Measurements from ENCODE around the gene NOTCH2.

NOTCH2 gene

DNA sequence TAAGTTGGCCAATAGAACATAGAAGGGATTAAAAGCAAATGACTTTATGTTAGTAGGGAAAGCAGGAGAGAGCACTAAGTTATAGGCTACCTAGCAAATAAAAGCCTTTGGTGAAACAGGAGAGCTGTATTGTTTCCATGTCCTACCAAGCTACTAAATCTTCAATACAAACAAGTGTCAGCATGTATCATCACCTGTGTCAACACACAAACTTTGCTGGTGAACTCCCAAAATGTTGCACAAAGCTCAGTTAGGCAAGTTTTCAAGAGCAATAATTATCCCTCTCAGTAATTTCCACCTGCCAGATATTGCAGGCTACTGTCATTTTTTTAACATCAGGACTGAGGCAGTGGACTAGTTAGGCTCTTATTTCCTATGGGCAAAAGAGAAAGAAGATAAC, 95.4 kb downstream of the NOTCH2 start:
- DNase-seq (ENCODE audit: low spot score), result no peak

DNA sequence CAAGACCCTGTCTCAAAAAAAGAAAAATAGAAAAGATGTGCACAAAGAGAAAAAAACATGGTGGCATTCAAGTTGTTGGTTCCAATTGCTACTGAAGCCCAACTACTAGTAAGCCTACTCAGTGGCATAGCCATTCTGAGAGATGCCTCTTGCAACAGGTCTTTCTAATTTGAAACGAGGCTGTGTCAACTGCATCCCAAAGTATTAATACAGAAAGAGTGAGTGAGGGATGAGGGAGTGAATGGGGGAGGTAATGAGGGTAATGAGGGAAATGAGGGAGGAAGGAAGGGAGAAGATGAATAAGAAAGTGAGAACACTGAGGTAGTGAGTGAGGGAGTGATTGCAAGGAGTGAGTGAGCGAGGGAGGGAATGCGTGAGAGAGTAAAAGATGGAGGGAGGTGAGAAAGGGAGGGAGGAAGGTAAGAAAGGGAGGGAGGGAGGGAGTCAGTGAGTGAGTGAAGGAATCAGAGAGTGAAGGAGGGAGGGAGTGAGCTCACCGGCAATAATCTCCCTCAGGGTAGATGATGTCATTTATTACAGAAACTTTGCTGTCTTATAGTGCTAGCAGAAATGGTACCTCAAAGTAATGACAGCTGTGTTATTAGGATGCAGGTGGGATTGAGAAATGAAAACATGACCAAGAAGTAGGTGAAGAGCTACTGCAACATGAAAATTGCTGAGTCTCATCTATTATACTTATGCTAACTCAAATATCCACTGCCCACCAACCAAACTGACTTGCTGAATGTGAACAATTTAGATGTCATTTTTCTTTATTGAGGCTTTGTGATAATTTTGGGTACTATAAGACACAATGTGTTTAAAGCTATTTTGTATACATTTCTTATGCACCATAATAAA, 97.5 kb downstream of the NOTCH2 start:
- DNase-seq (ENCODE audit: low spot score), result no peak

GRCh38 chr1:119968601-119969000, 100.9 kb downstream of the NOTCH2 start:
- no peak for DNase-seq (ENCODE audit: low spot score)

GRCh38 chr1:119968068-119968492, 101.4 kb downstream of the NOTCH2 start:
- peak; percentile 16 for DNase-seq (ENCODE audit: low spot score)

- no peak for DNase-seq (ENCODE audit: low spot score)
These were observed 102.8 kb downstream of the NOTCH2 start for GRCh38 chr1:119966681-119967080.

DNA sequence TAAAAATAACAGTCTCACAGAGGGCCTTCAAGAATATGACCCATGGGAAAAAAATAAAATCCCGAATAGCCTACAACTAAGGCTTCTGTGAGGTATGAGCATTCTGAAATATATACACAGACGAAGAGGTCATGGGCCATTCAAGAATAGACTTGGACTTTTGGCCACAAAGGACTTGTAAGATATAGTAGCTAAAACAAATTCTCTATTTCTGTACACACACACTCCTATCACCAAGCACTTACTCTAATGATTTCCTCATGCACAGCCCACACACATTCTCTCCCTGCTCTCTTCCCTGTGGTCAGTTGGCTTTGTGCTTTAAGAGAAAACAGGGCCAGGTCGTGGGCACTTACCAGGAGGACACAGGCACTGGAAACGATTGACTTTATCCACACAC, 103.4 kb downstream of the NOTCH2 start:
- no peak for DNase-seq (ENCODE audit: low spot score)

GRCh38 chr1:119964673-119965363, 104.6 kb downstream of the NOTCH2 start:
- DNase-seq (ENCODE audit: low spot score), result no peak

DNA sequence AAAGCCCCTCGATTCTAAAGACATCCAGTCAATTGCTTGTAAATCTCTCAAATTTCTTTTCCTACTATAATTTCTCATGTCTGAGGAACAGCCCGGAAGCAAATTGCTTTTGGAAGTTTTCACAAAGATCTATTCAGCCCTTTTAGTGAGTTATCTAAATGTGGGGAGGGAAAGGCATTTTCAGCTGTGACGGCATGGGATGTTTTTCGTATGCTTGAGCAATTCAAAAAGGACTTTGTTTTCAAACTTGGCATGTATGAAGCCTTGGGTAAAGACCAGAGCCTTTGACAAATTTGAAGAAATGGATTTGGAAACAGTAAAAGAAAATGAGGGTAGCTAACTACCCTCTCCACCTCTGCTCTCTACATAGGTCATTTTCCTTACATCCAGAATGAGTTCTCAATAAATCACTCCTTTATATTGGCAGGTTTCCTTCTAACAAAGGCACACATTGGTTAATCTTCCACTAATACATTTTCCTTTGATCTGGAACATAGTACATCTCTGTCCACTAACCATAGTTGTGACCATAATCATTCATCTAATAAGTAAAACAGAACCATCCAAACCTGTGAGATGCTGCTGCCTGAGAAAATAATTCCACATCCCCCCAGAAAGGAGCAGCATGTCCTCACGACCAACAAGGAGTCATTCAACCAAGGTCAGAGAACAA, 107.0 kb downstream of the NOTCH2 start:
- DNase-seq (ENCODE audit: low spot score), result no peak

- DNase-seq (ENCODE audit: low spot score), result no peak
These were observed 109.0 kb downstream of the NOTCH2 start for GRCh38 chr1:119960501-119960900.

- no peak for DNase-seq (ENCODE audit: low spot score)
These were observed 109.9 kb downstream of the NOTCH2 start for GRCh38 chr1:119959268-119960220.

GRCh38 chr1:119958223-119958622, 111.2 kb downstream of the NOTCH2 start:
- DNase-seq (ENCODE audit: low spot score), result no peak

- no peak for DNase-seq (ENCODE audit: low spot score)
These were observed 113.2 kb downstream of the NOTCH2 start for GRCh38 chr1:119956306-119956705.

DNA sequence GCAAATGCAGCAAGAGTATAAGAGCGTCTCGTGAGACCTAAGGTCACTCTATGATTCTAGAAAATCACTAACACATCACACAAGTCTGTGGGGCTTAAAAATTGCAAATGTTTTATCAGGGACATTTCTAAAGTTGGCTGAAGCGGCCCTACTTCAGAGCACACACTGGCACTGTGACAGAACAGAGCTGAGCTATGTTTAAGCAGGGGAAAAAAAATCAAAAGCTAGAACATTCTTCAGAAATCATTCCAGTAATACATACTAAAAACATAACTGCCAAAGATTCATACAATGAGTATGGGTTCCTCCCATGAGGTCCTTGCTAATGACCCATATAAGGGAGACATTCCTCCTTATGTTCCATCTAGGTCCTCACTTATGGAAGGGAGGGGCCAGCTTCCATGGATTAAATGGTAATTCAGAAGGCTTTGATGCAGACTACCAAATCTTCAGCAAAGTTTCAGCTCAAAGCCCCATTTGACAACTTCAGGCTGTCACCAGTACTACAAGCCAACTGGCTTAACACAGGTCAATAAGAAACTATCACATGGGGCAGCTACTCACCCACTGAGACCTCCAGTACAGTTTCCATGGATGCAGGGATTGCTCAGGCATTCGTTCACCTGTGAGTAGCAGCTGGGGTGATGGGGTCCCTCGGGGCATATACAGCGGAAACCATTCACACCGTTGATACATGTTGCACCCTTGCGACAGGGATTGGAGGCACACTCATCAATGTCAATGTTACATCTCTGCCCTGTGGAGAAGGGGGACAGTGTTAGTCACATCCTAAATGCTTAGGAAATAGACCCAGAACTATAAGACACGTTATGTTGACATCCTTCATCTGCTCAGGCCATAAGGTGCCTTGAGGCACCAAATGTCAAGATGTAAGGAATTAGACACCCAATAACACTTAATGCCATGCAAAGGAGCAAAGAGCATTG, 114.7 kb downstream of the NOTCH2 start:
- DNase-seq (ENCODE audit: low spot score), result no peak

- no peak for DNase-seq (ENCODE audit: low spot score)
These were observed 116.0 kb downstream of the NOTCH2 start for GRCh38 chr1:119953266-119953998.

- no peak for DNase-seq (ENCODE audit: low spot score)
These were observed 117.0 kb downstream of the NOTCH2 start for GRCh38 chr1:119952496-119952895.

- peak; percentile 10 for DNase-seq (ENCODE audit: low spot score)
These were observed 120.9 kb downstream of the NOTCH2 start for GRCh38 chr1:119948342-119949214.

DNA sequence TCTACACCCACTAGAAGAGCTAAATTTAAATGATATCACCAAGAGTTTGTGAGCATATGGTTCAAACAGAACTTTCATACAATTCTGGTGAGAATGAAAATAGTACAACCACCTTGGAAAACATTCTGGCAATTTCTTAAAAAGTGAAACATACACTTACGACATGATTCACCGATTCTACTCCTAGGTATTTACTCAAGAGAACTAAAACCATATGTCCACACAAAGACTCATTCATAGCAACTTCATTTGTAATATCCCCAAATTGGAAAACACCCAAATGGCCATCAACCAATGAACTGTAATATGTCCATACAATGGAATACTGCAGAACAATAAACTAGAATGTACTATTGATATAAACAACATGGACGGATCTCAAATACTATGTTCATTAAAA, 122.0 kb downstream of the NOTCH2 start:
- DNase-seq (ENCODE audit: low spot score), result no peak

DNA sequence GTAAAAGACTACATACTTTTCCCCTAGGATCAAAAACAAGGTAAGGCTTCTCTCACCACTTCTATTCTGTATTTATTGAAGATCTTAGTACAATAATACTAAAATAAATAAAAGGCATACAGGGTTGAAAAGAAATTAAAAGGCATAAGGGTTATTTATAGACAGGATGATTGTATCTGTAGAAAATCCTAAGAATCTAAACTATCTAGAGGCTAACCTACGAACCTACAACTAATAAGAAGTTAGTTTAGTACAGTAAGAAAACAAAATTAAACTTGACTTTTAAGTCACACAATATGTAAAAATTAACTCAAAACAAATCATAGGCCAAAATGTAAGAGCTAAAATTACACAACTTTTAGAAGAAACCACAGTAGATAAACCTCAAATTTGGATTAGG, 122.7 kb downstream of the NOTCH2 start:
- no peak for DNase-seq (ENCODE audit: low spot score)

DNA sequence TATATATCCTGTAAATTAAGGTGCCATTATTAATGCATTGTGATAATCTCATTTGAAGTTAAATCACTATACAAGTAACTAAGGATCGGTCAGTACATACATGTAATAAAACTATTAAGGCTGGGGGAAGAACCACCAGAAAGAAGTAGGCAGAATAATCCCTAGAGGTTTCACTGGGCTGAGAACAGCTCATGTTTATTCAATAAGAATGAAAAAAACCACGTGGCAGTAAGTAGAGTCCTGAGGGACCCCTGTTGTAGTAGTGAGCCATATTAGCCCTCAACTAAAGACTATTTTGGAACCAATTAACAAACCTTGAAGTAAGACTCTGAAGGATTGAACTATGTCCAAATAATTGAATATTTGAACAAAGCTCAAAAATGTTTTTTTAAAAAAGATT, 126.2 kb downstream of the NOTCH2 start:
- no peak for DNase-seq (ENCODE audit: low spot score)
